Measurements from ENCODE around the gene PPP6R1. TPM values are rescaled to one million over a fixed set of nuclear protein-coding genes. Genes with fewer than 3 reads are reported as not detected.

PPP6R1 gene
- total and polyA plus RNA-seq, 2 experiments from 2014 or later = 37.1 to 76.0 TPM

GRCh38 chr19:55301459-55302317 lies 42.9 kb upstream of the PPP6R1 start:
- 25% methylated on average over 42 of the region's 42 CpGs for WGBS (ENCODE audit: low lambda C conversion rate, missing lambda C conversion rate)
- Histone ChIP-seq H3K27ac (no peak overlapping the region), H3K27me3 (no peaks in the 10 kb centered on the region), H3K9me3 (ENCODE audit: low read depth) (no peaks in the 10 kb centered on the region), H3K9me2 (replicated peaks; ENCODE audit: insufficient read depth) (no peaks in the 10 kb centered on the region), H3K36me3 (replicated peaks; ENCODE audit: insufficient read depth, low read depth) (no peaks in the 10 kb centered on the region), H2AFZ (peak overlapping the region; percentile 79), H3K4me1 (ENCODE audit: insufficient read depth) (no peaks in the 10 kb centered on the region), H3K4me3 (no peak overlapping the region), H4K20me1 (ENCODE audit: insufficient read depth, poor library complexity, severe bottlenecking) (no peaks in the 10 kb centered on the region), H3K79me2 (no peaks in the 10 kb centered on the region), H3K4me2 (peak overlapping the region; percentile 83)
- TF ChIP-seq EZH2 (IDR thresholded peaks at IDR 0.05; ENCODE audit: borderline replicate concordance) (no peak), EZH2phosphoT487 (IDR thresholded peaks at IDR 0.05; ENCODE audit: low read depth, severe bottlenecking, unreplicated experiment) (no peak), CTCF (IDR thresholded peaks at IDR 0.05; ENCODE audit: poor library complexity) (peak; percentile 92)
- DNase-seq (ENCODE audit: low spot score) = peak; percentile 91

GRCh38 chr19:55300886-55301458 lies 42.2 kb upstream of the PPP6R1 start:
- no peaks in the 10 kb centered on the region for H3K79me2 ChIP-seq
- no peak overlapping the region for H3K27ac ChIP-seq
- no peak overlapping the region for H2AFZ ChIP-seq
- no peaks in the 10 kb centered on the region for H4K20me1 ChIP-seq (ENCODE audit: insufficient read depth, poor library complexity, severe bottlenecking)
- TF ChIP-seq CTCF (IDR thresholded peaks at IDR 0.05; ENCODE audit: poor library complexity) (no peak), EZH2 (IDR thresholded peaks at IDR 0.05; ENCODE audit: borderline replicate concordance) (no peak), EZH2phosphoT487 (IDR thresholded peaks at IDR 0.05; ENCODE audit: low read depth, severe bottlenecking, unreplicated experiment) (no peak)
- no peak for DNase-seq (ENCODE audit: low spot score)
- H3K4me3 ChIP-seq = no peak overlapping the region
- 84% methylated on average over 15 of the region's 15 CpGs for WGBS (ENCODE audit: low lambda C conversion rate, missing lambda C conversion rate)
- no peaks in the 10 kb centered on the region for H3K9me2 ChIP-seq (replicated peaks; ENCODE audit: insufficient read depth)
- no peaks in the 10 kb centered on the region for H3K27me3 ChIP-seq
- no peaks in the 10 kb centered on the region for H3K36me3 ChIP-seq (replicated peaks; ENCODE audit: insufficient read depth, low read depth)
- H3K4me1 ChIP-seq (ENCODE audit: insufficient read depth) = no peaks in the 10 kb centered on the region
- H3K4me2 ChIP-seq = no peak overlapping the region
- no peaks in the 10 kb centered on the region for H3K9me3 ChIP-seq (ENCODE audit: low read depth)

- no peak for DNase-seq (ENCODE audit: low spot score)
- TF ChIP-seq EZH2 (IDR thresholded peaks at IDR 0.05; ENCODE audit: borderline replicate concordance) = no peak
- no peak for TF ChIP-seq EZH2phosphoT487 (IDR thresholded peaks at IDR 0.05; ENCODE audit: low read depth, severe bottlenecking, unreplicated experiment)
- no peak for TF ChIP-seq CTCF (IDR thresholded peaks at IDR 0.05; ENCODE audit: poor library complexity)
- Histone ChIP-seq H3K9me3 (ENCODE audit: low read depth) (no peaks in the 10 kb centered on the region), H3K27ac (no peak overlapping the region), H3K4me3 (no peak overlapping the region), H3K79me2 (no peaks in the 10 kb centered on the region), H3K36me3 (replicated peaks; ENCODE audit: insufficient read depth, low read depth) (no peaks in the 10 kb centered on the region), H3K9me2 (replicated peaks; ENCODE audit: insufficient read depth) (no peaks in the 10 kb centered on the region), H3K4me1 (ENCODE audit: insufficient read depth) (no peaks in the 10 kb centered on the region), H3K4me2 (no peak overlapping the region), H2AFZ (no peak overlapping the region), H3K27me3 (no peaks in the 10 kb centered on the region), H4K20me1 (ENCODE audit: insufficient read depth, poor library complexity, severe bottlenecking) (no peaks in the 10 kb centered on the region)
- 93% methylated on average over 10 of the region's 10 CpGs for WGBS (ENCODE audit: low lambda C conversion rate, missing lambda C conversion rate)
Measured at GRCh38 chr19:55299991-55300390, 41.2 kb upstream of the PPP6R1 start.

Data from hepatocyte (in vitro differentiated cells).